VCaP (cell line): ENCODE data around the gene CYP27A1.

Experiments
- H3K27ac ChIP-seq: fragments of 450-650 bp; 2 replicates; pipeline ENCODE4 v1.5.1; 2017
- CTCF ChIP-seq: fragments of 450-650 bp; conservative IDR thresholded peaks from 2 replicates; pipeline ENCODE4 v1.5.1; 2017; ENCODE audit warnings: mild to moderate bottlenecking, moderate library complexity

Gene CYP27A1

GRCh38 chr2:218777276-218777990 lies 4.5 kb upstream of the CYP27A1 start:
- TF ChIP-seq CTCF, result no peak

GRCh38 chr2:218780046-218780445 lies 1.9 kb upstream of the CYP27A1 start:
- TF ChIP-seq CTCF, result no peak

More at GRCh38 chr2:218777276-218777990, 4.5 kb upstream of the CYP27A1 start:
- H3K27ac ChIP-seq, result no peak overlapping the region

GRCh38 chr2:218780851-218781690 lies 876 bp upstream of the CYP27A1 start:
- H3K27ac ChIP-seq, result no peak overlapping the region
- no peak for TF ChIP-seq CTCF

More at GRCh38 chr2:218780046-218780445, 1.9 kb upstream of the CYP27A1 start:
- no peak overlapping the region for H3K27ac ChIP-seq

DNA sequence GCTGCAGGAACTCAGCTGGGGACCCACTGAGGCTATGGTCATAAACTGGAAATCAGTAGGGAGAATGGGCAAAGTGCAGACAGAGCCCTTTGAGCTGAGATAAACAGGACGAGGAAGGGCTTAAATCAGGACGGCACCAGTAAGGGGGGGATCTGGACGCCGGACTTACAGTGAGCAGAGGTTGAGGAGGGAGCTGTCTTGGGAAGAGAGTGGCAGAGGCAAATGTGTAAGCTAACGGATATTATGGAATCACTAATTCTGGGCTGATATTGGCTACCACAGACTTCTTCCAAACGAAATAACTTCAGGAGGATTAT lies 539 bp downstream of the CYP27A1 start:
- no peak overlapping the region for H3K27ac ChIP-seq
- no peak for TF ChIP-seq CTCF

DNA sequence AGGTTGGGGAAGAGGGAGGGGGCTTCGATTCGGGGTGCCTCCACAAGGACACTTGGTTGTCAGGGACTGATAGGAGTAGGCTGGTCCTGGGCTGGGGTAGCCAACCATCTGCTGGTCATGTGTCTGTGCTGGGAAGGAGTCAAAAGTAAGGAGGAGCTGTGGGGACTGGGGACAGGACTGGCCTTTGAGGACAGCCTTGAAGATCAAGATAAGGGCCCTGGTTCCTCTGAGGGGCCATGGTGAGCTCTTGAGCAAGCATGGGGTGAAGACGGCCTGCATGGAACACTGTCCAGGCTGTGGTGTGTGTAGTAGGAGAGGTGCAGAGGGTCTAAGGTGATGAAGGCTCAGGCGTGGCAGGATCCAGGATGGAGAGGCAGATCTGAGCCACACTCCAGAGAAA lies 1.7 kb downstream of the CYP27A1 start:
- no peak for TF ChIP-seq CTCF
- no peak overlapping the region for H3K27ac ChIP-seq

GRCh38 chr2:218785103-218785502 lies 3.2 kb downstream of the CYP27A1 start:
- H3K27ac ChIP-seq, result no peak overlapping the region
- no peak for TF ChIP-seq CTCF

DNA sequence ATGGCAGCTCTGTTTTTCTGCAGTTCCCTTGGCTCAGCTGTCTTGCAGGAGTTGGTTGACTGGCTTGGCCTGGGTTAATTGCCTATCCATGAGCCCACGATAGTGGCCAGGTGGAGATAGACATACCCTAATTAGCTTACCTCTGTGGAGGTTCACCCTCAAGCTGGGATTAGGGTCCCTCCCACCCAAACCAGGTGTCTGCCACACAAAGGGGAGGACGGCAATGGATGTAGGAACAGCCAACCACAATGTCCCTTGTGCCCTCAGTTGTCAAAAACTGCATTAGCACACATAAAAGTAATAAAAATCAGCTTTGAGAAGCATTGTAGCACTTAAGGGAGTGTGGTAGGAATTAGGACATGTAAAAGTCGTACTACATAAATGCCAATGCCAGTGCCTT lies 4.2 kb downstream of the CYP27A1 start:
- H3K27ac ChIP-seq, result no peak overlapping the region
- TF ChIP-seq CTCF, result no peak
